Activated B cell treated with CpG ODN at 0.5 μM for 24 hours (primary cell): ENCODE results near the gene BARHL2. TPM values are rescaled to one million over a fixed set of nuclear protein-coding genes. Genes with fewer than 3 reads are reported as not detected.
A peak's percentile ranks its signal among the peaks of the same experiment; 100 is the strongest.

ENCODE experiments used
- ATAC-seq: fragments of 200-7000 bp; cut with Tn5 transposase; one replicate; pipeline ENCODE4 v1.10.0; 2021; ENCODE audit warnings: low read depth, mild to moderate bottlenecking, moderate library complexity
- CTCF ChIA-PET: fragments of 350-600 bp; sonication (Branson Sonifier 250); formaldehyde crosslinking; loops from one replicate; lab custom pipeline; 2021; ENCODE audit warnings: antibody characterized with exemption; lab: Charles Lee
- POLR2A ChIA-PET: fragments of 350-600 bp; sonication (Branson Sonifier 250); formaldehyde crosslinking; loops from one replicate; lab custom pipeline; 2021; ENCODE audit warnings: antibody characterized with exemption; lab: Charles Lee
- DNase-seq: peaks from one replicate; pipeline ENCODE4 v3.0.0; 2022
- H3K27ac Mint-ChIP-seq: one replicate; pipeline ENCODE4 v1.8.0; 2020; ENCODE audit warnings: mixed read lengths
- H3K27me3 Mint-ChIP-seq: one replicate; pipeline ENCODE4 v1.8.0; 2021; ENCODE audit warnings: mixed read lengths
- H3K36me3 Mint-ChIP-seq: one replicate; pipeline ENCODE4 v1.8.0; 2021; ENCODE audit warnings: low read depth, mixed read lengths
- H3K4me1 Mint-ChIP-seq: one replicate; pipeline ENCODE4 v1.8.0; 2021; ENCODE audit warnings: mixed read lengths
- H3K4me3 Mint-ChIP-seq: one replicate; pipeline ENCODE4 v1.8.0; 2020; ENCODE audit warnings: mild to moderate bottlenecking, mixed read lengths
- H3K9me3 Mint-ChIP-seq: one replicate; pipeline ENCODE4 v1.8.0; 2020; ENCODE audit warnings: mixed read lengths
- intact Hi-C: fragments of 100-400 bp; cut with micrococcal nuclease; formaldehyde crosslinking; loops from one replicate; pipeline ENCODE4 v1.15.1; 2024
- total RNA-seq: library from RNA; stranded (reverse); gene quantifications from 2 replicates; pipeline ENCODE4 v1.2.3, GENCODE V29; 2022
- TF ChIP-seq, protein P1 (sequence below): fragments of 200-600 bp; IDR thresholded peaks from one replicate; pipeline ENCODE4 v1.8.0; 2022; ENCODE audit warnings: antibody characterized with exemption, mild to moderate bottlenecking

Gene BARHL2
- total RNA-seq, 1 donor from 2014 or later: not detected

- H3K4me3 Mint-ChIP-seq: peak overlapping the region; percentile 50
- peaks cover 13% of the 10 kb centered on the region for H3K9me3 Mint-ChIP-seq
- intact Hi-C loops: no loop called here
- peaks cover 16% of the 10 kb centered on the region for H3K4me1 Mint-ChIP-seq
- TF ChIP-seq, protein P1, sequence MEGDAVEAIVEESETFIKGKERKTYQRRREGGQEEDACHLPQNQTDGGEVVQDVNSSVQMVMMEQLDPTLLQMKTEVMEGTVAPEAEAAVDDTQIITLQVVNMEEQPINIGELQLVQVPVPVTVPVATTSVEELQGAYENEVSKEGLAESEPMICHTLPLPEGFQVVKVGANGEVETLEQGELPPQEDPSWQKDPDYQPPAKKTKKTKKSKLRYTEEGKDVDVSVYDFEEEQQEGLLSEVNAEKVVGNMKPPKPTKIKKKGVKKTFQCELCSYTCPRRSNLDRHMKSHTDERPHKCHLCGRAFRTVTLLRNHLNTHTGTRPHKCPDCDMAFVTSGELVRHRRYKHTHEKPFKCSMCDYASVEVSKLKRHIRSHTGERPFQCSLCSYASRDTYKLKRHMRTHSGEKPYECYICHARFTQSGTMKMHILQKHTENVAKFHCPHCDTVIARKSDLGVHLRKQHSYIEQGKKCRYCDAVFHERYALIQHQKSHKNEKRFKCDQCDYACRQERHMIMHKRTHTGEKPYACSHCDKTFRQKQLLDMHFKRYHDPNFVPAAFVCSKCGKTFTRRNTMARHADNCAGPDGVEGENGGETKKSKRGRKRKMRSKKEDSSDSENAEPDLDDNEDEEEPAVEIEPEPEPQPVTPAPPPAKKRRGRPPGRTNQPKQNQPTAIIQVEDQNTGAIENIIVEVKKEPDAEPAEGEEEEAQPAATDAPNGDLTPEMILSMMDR: no peak
- peaks cover 78% of the 10 kb centered on the region for H3K27me3 Mint-ChIP-seq
- peaks cover 3% of the 10 kb centered on the region for H3K36me3 Mint-ChIP-seq
- DNase-seq: no peak
- no peak overlapping the region for H3K27ac Mint-ChIP-seq
- CTCF ChIA-PET: no interaction called here
- POLR2A ChIA-PET: no interaction called here
- no peak for ATAC-seq
Measured at GRCh38 chr1:90717665-90718410, 736 bp upstream of the BARHL2 start.

DNA sequence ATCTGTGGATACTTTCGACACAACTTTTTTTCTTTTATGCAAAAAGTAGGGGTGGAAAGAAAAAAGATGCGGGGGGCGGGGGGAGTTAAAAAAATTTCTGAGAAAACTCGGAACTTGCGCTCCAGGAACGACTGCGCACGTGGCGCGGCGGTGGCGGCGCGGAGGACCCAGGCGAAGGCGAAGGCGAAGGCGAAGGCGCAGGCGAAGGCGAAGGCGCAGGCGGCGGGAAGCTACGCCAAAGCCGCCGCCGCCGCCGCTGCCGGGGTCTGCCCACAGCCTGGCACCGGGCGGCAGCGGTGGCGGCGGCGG is 208 bp upstream of the BARHL2 start:
- intact Hi-C loops: no loop called here
- Mint-ChIP-seq H3K4me1 (peaks cover 16% of the 10 kb centered on the region), H3K4me3 (peak overlapping the region; percentile 60), H3K27me3 (peaks cover 77% of the 10 kb centered on the region), H3K27ac (no peak overlapping the region), H3K9me3 (peaks cover 13% of the 10 kb centered on the region), H3K36me3 (peaks cover 3% of the 10 kb centered on the region)
- no peak for DNase-seq
- ChIA-PET CTCF (no interaction called here), POLR2A (no interaction called here)
- TF ChIP-seq, protein P1: no peak
- no peak for ATAC-seq

DNA sequence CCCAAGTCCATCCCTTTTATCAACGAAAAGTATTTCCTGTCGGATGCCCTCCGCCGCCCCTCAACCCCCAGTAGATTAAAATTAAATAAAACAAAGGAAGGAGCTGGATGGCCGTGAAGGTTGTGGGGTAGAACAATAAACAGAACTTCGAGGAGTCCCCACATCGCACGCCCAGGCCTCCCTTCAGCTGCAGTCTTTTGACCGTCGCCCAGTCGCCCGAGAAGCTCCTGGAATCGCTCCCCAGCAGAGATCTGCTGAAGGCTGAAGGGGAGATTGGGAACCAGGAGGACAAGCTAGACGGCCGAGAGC is 905 bp downstream of the BARHL2 start:
- Mint-ChIP-seq H3K27ac (no peak overlapping the region), H3K9me3 (peaks cover 10% of the 10 kb centered on the region), H3K27me3 (peaks cover 72% of the 10 kb centered on the region), H3K36me3 (peaks cover 3% of the 10 kb centered on the region), H3K4me3 (no peak overlapping the region), H3K4me1 (peaks cover 12% of the 10 kb centered on the region)
- ChIA-PET POLR2A (no interaction called here), CTCF (no interaction called here)
- DNase-seq (no peak), ATAC-seq (no peak)
- intact Hi-C loops: no loop called here
- TF ChIP-seq, protein P1: no peak

DNA sequence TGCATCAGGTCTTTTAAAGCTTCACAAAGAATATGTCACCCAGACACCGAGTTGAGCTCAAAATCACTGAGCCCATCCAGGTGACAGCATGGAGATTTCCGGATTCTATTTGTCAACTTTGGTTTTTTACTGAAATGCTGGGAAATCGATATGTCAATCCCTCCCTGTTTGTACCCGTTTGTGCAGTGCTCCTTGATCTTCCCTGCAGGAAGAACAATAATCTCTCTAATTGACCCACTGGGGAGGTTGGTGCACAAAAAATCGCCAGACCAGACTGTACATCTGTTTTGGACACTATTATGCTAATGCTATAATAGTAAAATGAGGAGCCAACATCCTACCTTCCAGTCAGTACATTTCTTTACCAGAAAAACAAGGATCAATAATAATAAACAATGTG is 1.8 kb downstream of the BARHL2 start:
- Mint-ChIP-seq H3K4me3 (no peak overlapping the region), H3K9me3 (peaks cover 3% of the 10 kb centered on the region), H3K4me1 (peaks cover 12% of the 10 kb centered on the region), H3K27ac (no peak overlapping the region), H3K27me3 (peaks cover 68% of the 10 kb centered on the region), H3K36me3 (peaks cover 3% of the 10 kb centered on the region)
- TF ChIP-seq, protein P1: no peak
- DNase-seq (no peak), ATAC-seq (no peak)
- ChIA-PET POLR2A (no interaction called here), CTCF (no interaction called here)
- intact Hi-C loops: no loop called here

DNA sequence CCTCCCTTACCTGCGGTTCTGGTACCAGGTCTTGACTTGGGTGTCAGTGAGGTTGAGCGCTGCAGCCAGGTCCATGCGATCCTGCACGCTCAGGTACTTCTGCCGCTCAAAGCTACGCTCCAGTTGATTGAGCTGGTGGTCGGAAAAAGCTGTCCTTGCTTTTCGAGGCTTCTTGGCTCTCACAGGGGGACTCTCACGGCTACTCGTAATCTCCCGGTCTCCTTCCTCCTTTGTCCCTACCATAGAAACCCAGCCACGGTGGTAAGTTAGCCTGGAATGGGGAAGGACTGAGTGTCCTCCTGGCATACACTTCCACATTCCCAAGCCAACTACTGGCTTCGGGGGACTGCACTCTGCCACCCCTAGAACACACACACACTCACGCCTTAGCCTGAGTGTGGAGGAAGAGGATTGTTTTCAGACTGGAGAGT is 2.6 kb downstream of the BARHL2 start:
- intact Hi-C loops: no loop called here
- no peak for DNase-seq
- POLR2A ChIA-PET: no interaction called here
- Mint-ChIP-seq H3K27me3 (peaks cover 70% of the 10 kb centered on the region), H3K4me3 (no peak overlapping the region), H3K4me1 (peaks cover 12% of the 10 kb centered on the region), H3K36me3 (peaks cover 3% of the 10 kb centered on the region), H3K27ac (no peak overlapping the region), H3K9me3 (peaks cover 2% of the 10 kb centered on the region)
- TF ChIP-seq, protein P1: no peak
- CTCF ChIA-PET: no interaction called here
- ATAC-seq: no peak
